K562 (cell line): ENCODE measurements around the gene TTLL10. TPM values are rescaled to one million over a fixed set of nuclear protein-coding genes. Genes with fewer than 3 reads are reported as not detected.
"Not testable (repeated sequence)": the region's sequence is repeated elsewhere in the genome, so short reads cannot be mapped to it uniquely, and the experiment has no call there.

Experiments
- ATAC-seq: fragments of 200-7000 bp; cut with Tn5 transposase; 3 replicates; pipeline ENCODE4 v1.9.1; 2020; ENCODE audit warnings: moderate library complexity
- BruUV-seq: library from RNA; stranded (reverse); fragments of 400-500 nt; replicated peaks from 2 replicates; lab custom pipeline; 2021; lab: Mats Ljungman, UMichigan
- CTCF ChIA-PET: fragments of 300-600 bp; formaldehyde crosslinking; extraction: SDS; loops from one replicate; lab custom pipeline; 2021; ENCODE audit warnings: low intra/inter-chr PET ratio; lab: Yijun Ruan, JAX
- POLR2A ChIA-PET: fragments of 300-600, 350-650 bp; sonication (Branson Sonifier 250); formaldehyde crosslinking; extraction: SDS; loops from one replicate; lab custom pipeline; 2021; ENCODE audit warnings: antibody characterized with exemption, inconsistent platforms; lab: Yijun Ruan, JAX
- DNase-seq, 4 experiments: peaks; one replicate each; pipeline versions ENCODE4 v3.0.0 to v3.0.0-alpha.2; 2011 to 2018; ENCODE audit warnings: low spot score in 3 of 4, mixed read lengths in 3 of 4; ENCODE audit errors: extremely low read depth in 1 of 4
- FAIRE-seq: peaks from 2 replicates; lab custom pipeline; 2011; peaks lifted over from hg19 to GRCh38; lab: Jason Lieb, UNC
- H2AFZ ChIP-seq: 2 replicates; pipeline ENCODE4 v1.6.0; 2011; ENCODE audit warnings: low read depth, low read length, control low read depth, inconsistent platforms
- H3K27ac ChIP-seq: fragments of 200-600 bp; 3 replicates; pipeline ENCODE4 v1.8.0; 2011; ENCODE audit warnings: low read depth, mild to moderate bottlenecking, control low read depth, inconsistent platforms, low read length, moderate library complexity, mixed read lengths; ENCODE audit errors: extremely low read depth
- H3K27me3 ChIP-seq, 2 experiments: fragments of 300-600 bp in 1 of 2; 2 replicates in 1 of 2; 3 replicates in 1 of 2; pipeline versions ENCODE4 v1.6.0 to v1.8.0; 2011; ENCODE audit warnings: inconsistent platforms in 2 of 2, low read length in 2 of 2, mild to moderate bottlenecking in 1 of 2, mixed read lengths in 1 of 2, moderate library complexity in 1 of 2; ENCODE audit not compliant: control insufficient read depth in 2 of 2, insufficient read depth in 2 of 2
- H3K36me3 ChIP-seq: fragments of 300-600 bp; 3 replicates; pipeline ENCODE4 v1.8.0; 2011; ENCODE audit warnings: mild to moderate bottlenecking, low read length, inconsistent platforms; ENCODE audit not compliant: control insufficient read depth, insufficient read depth
- H3K4me1 ChIP-seq, 2 experiments: fragments of 200-600 bp in 1 of 2; replicated peaks in 1 of 2; 2 replicates in 1 of 2; 3 replicates in 1 of 2; pipeline versions ENCODE4 v1.5.1 to v1.8.0; 2011; ENCODE audit warnings: inconsistent platforms in 2 of 2, low read length in 2 of 2, mild to moderate bottlenecking in 1 of 2, mixed read lengths in 1 of 2, moderate library complexity in 1 of 2; ENCODE audit not compliant: control insufficient read depth in 2 of 2, insufficient read depth in 2 of 2
- H3K4me2 ChIP-seq: 2 replicates; pipeline ENCODE4 v1.6.1; 2011; ENCODE audit warnings: low read length, control low read depth, inconsistent platforms, mixed read lengths; ENCODE audit not compliant: insufficient read depth
- H3K4me3 ChIP-seq: fragments of 200-600 bp; sonication (generic), shearing (Covaris generic); 2 replicates; pipeline ENCODE4 v1.5.1; 2016; ENCODE audit warnings: control low read depth, inconsistent platforms
- H3K79me2 ChIP-seq: fragments of 200-600 bp; 3 replicates; pipeline ENCODE4 v1.8.0; 2011; ENCODE audit warnings: low read length, inconsistent platforms; ENCODE audit not compliant: control insufficient read depth, insufficient read depth
- H3K9ac ChIP-seq, 2 experiments: 2 replicates each; pipeline versions ENCODE4 v1.6.0 to v1.6.1; 2011; ENCODE audit warnings: low read depth in 2 of 2, low read length in 2 of 2, control low read depth in 1 of 2, inconsistent platforms in 1 of 2, mild to moderate bottlenecking in 1 of 2, mixed read lengths in 1 of 2; ENCODE audit not compliant: insufficient read depth in 1 of 2
- H3K9me1 ChIP-seq: one replicate; pipeline ENCODE4 v1.6.0; 2011; ENCODE audit warnings: inconsistent platforms, mild to moderate bottlenecking, low read length, moderate library complexity; ENCODE audit not compliant: control insufficient read depth, insufficient read depth
- H3K9me3 ChIP-seq: replicated peaks from 2 replicates; pipeline ENCODE4 v1.5.1; 2011; ENCODE audit warnings: low read depth, low read length, inconsistent platforms; ENCODE audit not compliant: control insufficient read depth, insufficient read depth
- H4K20me1 ChIP-seq: replicated peaks from 2 replicates; pipeline ENCODE4 v1.6.1; 2011; ENCODE audit warnings: low read length, inconsistent platforms, mixed read lengths; ENCODE audit not compliant: control insufficient read depth, insufficient read depth
- EP300 ChIP-seq: IDR thresholded peaks from 2 replicates; pipeline ENCODE4 v1.6.1; 2012; ENCODE audit warnings: low read length, improper control_type of control experiment
- ETV1 ChIP-seq: fragments of 450-650 bp; conservative IDR thresholded peaks from 2 replicates; pipeline ENCODE4 v1.6.1; 2016; ENCODE audit warnings: missing genetic modification characterization, control low read depth, low read depth, missing compliant biosample characterization
- ZEB2 ChIP-seq: fragments of 450-650 bp; IDR thresholded peaks from 2 replicates; pipeline ENCODE4 v1.6.1; 2016
- WGBS: fragments of 100-300 bp; shearing (Covaris generic); methylation state at CpG from one replicate; pipeline ENCODE4 v1.1.6; 2016; ENCODE audit warnings: low coverage, mixed read lengths; ENCODE audit not compliant: insufficient coverage; ENCODE audit errors: missing lambda C conversion rate; 5-methylcytosine and 5-hydroxymethylcytosine counted together
- in situ Hi-C: fragments of 300-500 bp; cut with MboI; formaldehyde crosslinking; loops from 4 replicates; pipeline ENCODE4 v1.15.0; 2018; ENCODE audit warnings: inconsistent platforms, mixed read lengths
- intact Hi-C: fragments of 100-400 bp; cut with micrococcal nuclease; formaldehyde crosslinking; loops from 2 replicates; pipeline ENCODE4 v1.14.2; 2022
- polyA plus RNA-seq, 8 experiments: library from polyadenylated mRNA; depleted of rRNA in 4 of 8; stranded (reverse) in 5 of 8; unstranded in 3 of 8; fragments of >200 nt; fragmentation: Nextera tagmentation in 2 of 8; fragmentation: Illumina TruSeq in 1 of 8; extraction: Ambion mirVana in 2 of 8; extraction: Trizol in 1 of 8; gene quantifications; 2 replicates each; pipeline versions ENCODE4 v1.2.1 to v1.2.3, GENCODE V29; 2011 to 2014; ENCODE audit warnings: inconsistent platforms in 1 of 8, missing spikeins in 1 of 8
- total RNA-seq, 7 experiments: library from RNA; depleted of rRNA in 6 of 7; stranded (reverse); fragments of >200 nt in 6 of 7; fragmentation: Illumina TruSeq in 2 of 7; extraction: Trizol in 2 of 7; gene quantifications; 2 replicates each; pipeline versions ENCODE4 v1.2.1 to v1.2.3, GENCODE V29; 2011 to 2021; ENCODE audit warnings: low replicate concordance in 1 of 7
- TF ChIP-seq, protein P1 (sequence below), 3 experiments: fragments of 200-800 bp in 1 of 3; fragments of 250-450 bp in 1 of 3; fragments of 450-650 bp in 1 of 3; sonication (Bioruptor Pico) in 1 of 3; sonication (Bioruptor generic) in 1 of 3; formaldehyde crosslinking in 1 of 3; IDR thresholded peaks; 2 replicates each; pipeline versions ENCODE4 v1.6.1 to v1.8.0; 2016 to 2022; ENCODE audit warnings: mild to moderate bottlenecking in 2 of 3, missing genetic modification characterization in 2 of 3, missing compliant biosample characterization in 1 of 3, moderate library complexity in 1 of 3
- TF ChIP-seq, protein P2 (sequence below): sonication (generic); formaldehyde crosslinking; IDR thresholded peaks from 2 replicates; pipeline ENCODE4 v1.8.0; 2022; ENCODE audit warnings: missing genetic modification reagents, mild to moderate bottlenecking, moderate library complexity, borderline replicate concordance

The TTLL10 gene
- total and polyA plus RNA-seq, 9 of the 15 experiments (the other 6 are each of a cell fraction or from before 2014, with no cell fraction given) = not detected

DNA sequence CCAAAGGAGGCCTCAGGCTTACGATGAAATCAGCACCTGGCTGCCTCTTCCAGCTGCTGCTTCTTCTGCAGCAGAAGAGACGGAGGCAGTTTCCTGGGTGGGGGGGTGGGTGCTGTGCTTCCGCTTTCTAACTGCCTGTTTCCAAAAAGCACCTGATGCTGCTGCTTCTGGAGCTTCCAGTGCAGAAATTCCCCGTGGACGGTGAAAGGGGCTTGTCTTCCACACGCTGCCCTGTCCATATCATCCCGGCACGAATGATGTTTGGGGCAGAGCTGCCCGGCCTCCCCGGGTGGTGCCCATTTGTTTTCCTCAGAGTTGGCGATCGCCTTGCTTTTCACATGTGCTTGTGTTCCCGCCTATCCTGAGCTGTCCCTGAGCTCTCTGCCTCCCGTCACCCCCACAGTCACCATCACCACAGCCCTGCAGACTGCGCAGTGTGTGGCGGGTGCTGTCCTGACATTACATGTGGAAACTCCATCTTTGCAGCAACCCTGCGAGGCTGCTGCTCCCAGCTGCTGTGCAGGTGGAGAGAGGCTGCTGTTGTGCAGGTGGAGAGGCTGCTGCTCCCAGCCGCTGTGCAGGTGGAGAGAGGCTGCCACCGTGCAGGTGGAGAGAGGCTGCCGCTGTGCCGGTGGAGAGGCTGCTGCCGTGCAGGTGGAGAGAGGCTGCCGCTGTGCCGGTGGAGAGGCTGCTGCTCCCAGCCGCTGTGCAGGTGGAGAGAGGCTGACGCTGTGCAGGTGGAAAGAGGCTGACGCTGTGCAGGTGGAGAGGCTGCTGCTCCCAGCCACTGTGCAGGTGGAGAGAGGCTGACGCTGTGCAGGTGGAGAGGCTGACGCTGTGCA lies 1.8 kb downstream of the TTLL10 start (continued):
- TF ChIP-seq, protein P1, sequence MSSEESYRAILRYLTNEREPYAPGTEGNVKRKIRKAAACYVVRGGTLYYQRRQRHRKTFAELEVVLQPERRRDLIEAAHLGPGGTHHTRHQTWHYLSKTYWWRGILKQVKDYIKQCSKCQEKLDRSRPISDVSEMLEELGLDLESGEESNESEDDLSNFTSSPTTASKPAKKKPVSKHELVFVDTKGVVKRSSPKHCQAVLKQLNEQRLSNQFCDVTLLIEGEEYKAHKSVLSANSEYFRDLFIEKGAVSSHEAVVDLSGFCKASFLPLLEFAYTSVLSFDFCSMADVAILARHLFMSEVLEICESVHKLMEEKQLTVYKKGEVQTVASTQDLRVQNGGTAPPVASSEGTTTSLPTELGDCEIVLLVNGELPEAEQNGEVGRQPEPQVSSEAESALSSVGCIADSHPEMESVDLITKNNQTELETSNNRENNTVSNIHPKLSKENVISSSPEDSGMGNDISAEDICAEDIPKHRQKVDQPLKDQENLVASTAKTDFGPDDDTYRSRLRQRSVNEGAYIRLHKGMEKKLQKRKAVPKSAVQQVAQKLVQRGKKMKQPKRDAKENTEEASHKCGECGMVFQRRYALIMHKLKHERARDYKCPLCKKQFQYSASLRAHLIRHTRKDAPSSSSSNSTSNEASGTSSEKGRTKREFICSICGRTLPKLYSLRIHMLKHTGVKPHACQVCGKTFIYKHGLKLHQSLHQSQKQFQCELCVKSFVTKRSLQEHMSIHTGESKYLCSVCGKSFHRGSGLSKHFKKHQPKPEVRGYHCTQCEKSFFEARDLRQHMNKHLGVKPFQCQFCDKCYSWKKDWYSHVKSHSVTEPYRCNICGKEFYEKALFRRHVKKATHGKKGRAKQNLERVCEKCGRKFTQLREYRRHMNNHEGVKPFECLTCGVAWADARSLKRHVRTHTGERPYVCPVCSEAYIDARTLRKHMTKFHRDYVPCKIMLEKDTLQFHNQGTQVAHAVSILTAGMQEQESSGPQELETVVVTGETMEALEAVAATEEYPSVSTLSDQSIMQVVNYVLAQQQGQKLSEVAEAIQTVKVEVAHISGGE (CRISPR knock-in tag; IDR thresholded peaks at IDR 0.05) = no peak
- TF ChIP-seq EP300 (0 out of 2 replicates have a peak, but pooled peaks have one; percentile 15), ETV1 (tag) (peak; percentile 54; the same call in 1 of the 2 replicates)

DNA sequence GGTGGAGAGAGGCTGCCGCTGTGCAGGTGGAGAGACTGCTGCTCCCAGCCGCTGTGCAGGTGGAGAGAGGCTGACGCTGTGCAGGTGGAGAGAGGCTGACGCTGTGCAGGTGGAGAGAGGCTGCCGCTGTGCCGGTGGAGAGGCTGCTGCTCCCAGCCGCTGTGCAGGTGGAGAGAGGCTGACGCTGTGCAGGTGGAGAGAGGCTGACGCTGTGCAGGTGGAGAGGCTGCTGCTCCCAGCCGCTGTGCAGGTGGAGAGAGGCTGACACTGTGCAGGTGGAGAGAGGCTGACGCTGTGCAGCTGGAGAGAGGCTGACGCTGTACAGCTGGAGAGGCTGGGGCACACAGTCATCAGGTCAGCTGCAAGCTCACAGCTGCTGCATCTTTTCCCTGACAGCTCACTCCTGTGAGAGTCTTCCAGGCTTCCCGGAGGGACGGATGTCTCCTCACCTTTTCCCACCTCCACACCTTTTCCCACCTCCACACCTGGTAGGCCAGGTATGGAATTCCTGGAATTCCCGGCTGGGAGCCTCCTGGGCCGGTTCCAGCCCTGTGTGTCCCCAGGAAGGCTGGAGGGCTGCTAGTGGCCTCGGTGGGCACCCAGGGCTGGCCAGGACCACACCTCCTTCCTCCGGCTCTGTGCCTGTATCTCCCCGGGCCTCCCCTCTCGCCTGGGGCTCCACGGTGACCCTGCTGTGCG lies 2.5 kb downstream of the TTLL10 start:
- H2AFZ ChIP-seq, H3K4me3 ChIP-seq, H3K27ac ChIP-seq, in situ Hi-C loops, H3K36me3 ChIP-seq, H3K79me2 ChIP-seq, H3K9me3 ChIP-seq, intact Hi-C loops, FAIRE-seq, H3K9ac ChIP-seq, H3K4me2 ChIP-seq, CTCF ChIA-PET, H4K20me1 ChIP-seq, ATAC-seq, H3K9me1 ChIP-seq, BruUV-seq: not testable (repeated sequence)
- H3K4me1 ChIP-seq = peaks cover 0 to 64% of the 10 kb centered on the region in 2 experiments; a peak in 2 of 5 replicates
- POLR2A ChIA-PET = interaction anchor here (0.8 to 1.1 kb wide), 2 partner anchors 10 to 23 kb away, joined by 3 to 4 read pairs; no protein-coding TSS in a partner anchor
- WGBS = 11% methylated on average over 20 of the region's 22 CpGs
- TF ChIP-seq, protein P2, sequence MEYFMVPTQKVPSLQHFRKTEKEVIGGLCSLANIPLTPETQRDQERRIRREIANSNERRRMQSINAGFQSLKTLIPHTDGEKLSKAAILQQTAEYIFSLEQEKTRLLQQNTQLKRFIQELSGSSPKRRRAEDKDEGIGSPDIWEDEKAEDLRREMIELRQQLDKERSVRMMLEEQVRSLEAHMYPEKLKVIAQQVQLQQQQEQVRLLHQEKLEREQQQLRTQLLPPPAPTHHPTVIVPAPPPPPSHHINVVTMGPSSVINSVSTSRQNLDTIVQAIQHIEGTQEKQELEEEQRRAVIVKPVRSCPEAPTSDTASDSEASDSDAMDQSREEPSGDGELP (CRISPR knock-in tag) = 0 out of 2 replicates have a peak, but pooled peaks have one; percentile 18
- peak; percentile 66; the same call in 1 of the 2 replicates for TF ChIP-seq ZEB2
- DNase-seq = peak in 1 of 4 experiments; percentile 7
- H3K27me3 ChIP-seq = peaks cover 50 to 82% of the 10 kb centered on the region in 2 experiments
